Measurements from ENCODE around the gene FIBP.

GRCh38 chr11:65917077-65917433, 28.8 kb upstream of the FIBP start:
- TF ChIP-seq CTCF (conservative IDR thresholded peaks at IDR 0.05; ENCODE audit: low read length) (no peak), EZH2phosphoT487 (IDR thresholded peaks at IDR 0.05; ENCODE audit: borderline replicate concordance) (no peak)
